NB4 (cell line): ENCODE results near the gene KLHDC8A.

Experiments used
- DNase-seq: peaks from one replicate; pipeline ENCODE4 v3.0.0; 2010; ENCODE audit warnings: low read depth
- H3K4me3 ChIP-seq: one replicate; pipeline ENCODE4 v1.5.1; 2011; ENCODE audit warnings: mild to moderate bottlenecking, low read depth, low read length, moderate library complexity
- MYC ChIP-seq: IDR thresholded peaks from 2 replicates; pipeline ENCODE4 v1.6.1; 2011; ENCODE audit warnings: low read depth, low read length
- POLR2A ChIP-seq: IDR thresholded peaks from 2 replicates; pipeline ENCODE4 v1.6.1; 2011; ENCODE audit warnings: mild to moderate bottlenecking; ENCODE audit not compliant: insufficient read length; ENCODE audit errors: extremely low read depth
- TF ChIP-seq, protein P1 (sequence below): IDR thresholded peaks from 2 replicates; pipeline ENCODE4 v1.6.1; 2011; ENCODE audit warnings: low read depth, low read length
- TF ChIP-seq, protein P2 (sequence below): IDR thresholded peaks from one replicate; pipeline ENCODE4 v1.5.1; 2012; ENCODE audit warnings: low read depth, low read length

KLHDC8A gene

DNA sequence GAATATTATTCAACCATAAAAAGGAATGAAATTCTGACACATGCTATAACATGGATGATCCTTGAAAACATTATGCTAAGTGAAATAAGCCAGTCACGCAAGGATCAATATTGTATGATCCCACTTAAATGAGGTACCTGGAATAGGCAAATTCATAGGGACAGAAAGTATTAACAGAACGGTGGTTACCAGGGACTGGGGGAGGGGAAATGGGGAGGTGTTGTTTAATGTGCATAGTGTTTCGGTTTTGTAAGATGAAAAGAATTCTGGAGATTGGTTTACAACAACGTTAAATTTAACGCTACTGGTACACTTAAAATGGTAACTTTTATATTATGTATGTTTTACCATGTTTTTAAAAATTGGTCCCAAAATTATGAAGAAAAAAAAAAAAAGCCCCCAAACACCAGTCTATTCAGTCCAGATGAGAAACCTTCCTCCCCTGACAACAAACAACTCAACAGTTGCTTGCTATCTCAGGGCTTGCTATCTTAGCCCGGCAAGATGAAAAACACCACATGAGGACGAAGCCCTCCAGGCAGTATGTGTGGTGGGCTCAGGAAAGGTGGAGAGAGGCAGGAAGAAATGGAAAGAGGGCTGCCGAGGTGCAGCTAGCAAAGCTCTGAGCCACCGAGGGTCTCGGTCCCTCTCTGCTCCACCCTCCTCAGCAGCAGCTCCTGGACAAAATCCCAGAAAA is 43.7 kb downstream of the KLHDC8A start:
- no peak for DNase-seq
- TF ChIP-seq, protein P1, sequence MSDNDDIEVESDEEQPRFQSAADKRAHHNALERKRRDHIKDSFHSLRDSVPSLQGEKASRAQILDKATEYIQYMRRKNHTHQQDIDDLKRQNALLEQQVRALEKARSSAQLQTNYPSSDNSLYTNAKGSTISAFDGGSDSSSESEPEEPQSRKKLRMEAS, result no peak
- TF ChIP-seq MYC (no peak), POLR2A (no peak)
- TF ChIP-seq, protein P2, sequence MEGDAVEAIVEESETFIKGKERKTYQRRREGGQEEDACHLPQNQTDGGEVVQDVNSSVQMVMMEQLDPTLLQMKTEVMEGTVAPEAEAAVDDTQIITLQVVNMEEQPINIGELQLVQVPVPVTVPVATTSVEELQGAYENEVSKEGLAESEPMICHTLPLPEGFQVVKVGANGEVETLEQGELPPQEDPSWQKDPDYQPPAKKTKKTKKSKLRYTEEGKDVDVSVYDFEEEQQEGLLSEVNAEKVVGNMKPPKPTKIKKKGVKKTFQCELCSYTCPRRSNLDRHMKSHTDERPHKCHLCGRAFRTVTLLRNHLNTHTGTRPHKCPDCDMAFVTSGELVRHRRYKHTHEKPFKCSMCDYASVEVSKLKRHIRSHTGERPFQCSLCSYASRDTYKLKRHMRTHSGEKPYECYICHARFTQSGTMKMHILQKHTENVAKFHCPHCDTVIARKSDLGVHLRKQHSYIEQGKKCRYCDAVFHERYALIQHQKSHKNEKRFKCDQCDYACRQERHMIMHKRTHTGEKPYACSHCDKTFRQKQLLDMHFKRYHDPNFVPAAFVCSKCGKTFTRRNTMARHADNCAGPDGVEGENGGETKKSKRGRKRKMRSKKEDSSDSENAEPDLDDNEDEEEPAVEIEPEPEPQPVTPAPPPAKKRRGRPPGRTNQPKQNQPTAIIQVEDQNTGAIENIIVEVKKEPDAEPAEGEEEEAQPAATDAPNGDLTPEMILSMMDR, result no peak
- H3K4me3 ChIP-seq, result no peak overlapping the region

DNA sequence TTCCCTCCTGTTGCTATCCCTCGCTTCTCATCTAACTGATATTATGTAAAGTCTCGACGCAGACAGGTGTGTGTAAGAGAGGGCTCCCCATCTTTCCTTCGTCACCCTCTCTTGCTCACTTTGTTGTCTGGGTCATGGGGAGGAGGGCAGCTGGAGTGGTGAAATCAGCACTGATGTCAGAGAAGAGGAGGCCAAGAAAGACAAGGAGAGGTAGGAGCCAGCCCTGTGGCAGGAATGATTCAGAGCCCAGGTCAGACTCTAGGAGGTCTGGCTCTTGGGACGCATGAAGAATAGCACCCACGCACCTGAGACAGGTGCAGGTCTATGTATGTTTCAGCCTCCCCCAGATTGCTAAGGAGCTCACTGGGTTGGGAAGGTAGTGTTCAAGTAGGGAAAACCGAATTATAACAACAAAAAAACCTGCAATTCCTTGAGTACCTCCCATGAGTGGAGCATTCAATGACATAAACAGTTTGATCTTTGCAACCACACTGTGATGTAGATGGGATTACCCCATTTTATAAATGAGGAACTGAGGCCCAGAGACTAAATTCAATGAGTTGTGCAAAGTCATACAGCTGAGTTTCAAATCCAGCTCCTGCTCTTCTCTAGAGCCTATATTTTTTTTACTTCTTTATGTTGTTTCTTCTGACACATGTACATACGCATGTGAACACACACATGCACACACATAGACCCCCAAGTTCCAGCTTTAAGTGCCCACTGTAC is 45.6 kb downstream of the KLHDC8A start:
- H3K4me3 ChIP-seq, result no peak overlapping the region
- peak; percentile 36 for DNase-seq
- TF ChIP-seq MYC, result no peak
- TF ChIP-seq, protein P1, result no peak
- TF ChIP-seq, protein P2, result no peak
- TF ChIP-seq POLR2A, result no peak

DNA sequence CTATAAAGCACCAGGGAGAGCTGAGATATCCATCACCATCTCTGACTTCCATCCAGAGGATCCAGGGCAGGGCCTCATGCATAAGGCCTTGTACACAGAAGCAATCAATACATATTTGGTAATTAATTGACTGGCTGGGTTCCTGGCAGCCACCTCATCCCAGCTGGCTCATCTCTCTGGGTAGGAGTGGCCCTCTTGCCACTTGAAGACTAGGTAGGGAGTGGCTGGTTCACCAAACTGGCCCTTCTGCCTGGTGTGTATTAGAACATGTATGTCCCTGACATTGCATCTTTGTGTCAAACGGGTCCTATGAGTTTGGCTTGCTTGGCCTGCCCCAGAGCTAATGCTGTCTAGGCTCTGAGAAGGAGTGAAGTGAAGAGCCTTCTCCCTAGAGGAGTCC is 47.0 kb downstream of the KLHDC8A start:
- TF ChIP-seq MYC (no peak), POLR2A (no peak)
- TF ChIP-seq, protein P2, result no peak
- TF ChIP-seq, protein P1, result no peak
- DNase-seq, result no peak
- no peak overlapping the region for H3K4me3 ChIP-seq

DNA sequence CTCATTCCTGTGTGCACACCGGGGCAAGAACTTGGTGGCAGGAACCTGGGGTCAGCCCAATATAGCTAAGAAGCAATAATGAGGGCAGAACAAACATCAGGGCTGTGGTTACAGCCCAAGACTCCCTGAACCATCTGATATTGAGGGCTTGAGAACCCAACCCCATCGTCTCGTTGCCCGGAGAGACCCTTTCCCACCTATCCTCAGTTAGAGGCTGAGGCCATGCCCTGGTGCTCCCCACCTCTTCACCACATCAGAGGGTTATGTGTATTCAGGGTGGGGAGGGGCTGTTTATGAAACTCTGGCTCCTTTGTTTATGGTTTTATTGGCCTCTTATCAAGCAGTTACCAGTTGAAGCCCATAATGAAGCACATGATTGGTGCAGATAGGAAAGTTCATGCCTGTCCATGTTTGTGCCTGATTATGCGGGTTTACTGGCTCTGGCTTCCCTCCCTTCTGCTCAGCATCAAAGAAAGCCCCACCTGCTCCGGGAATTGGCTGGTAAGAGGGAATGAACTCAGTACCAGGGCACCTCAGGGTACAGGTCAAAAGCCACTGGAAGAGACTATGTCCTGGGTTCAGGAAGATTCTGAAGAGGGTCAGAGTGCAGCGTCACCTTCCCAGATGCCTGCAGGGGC is 49.7 kb downstream of the KLHDC8A start:
- TF ChIP-seq POLR2A (no peak), MYC (no peak)
- TF ChIP-seq, protein P1, result no peak
- TF ChIP-seq, protein P2, result no peak
- no peak for DNase-seq

DNA sequence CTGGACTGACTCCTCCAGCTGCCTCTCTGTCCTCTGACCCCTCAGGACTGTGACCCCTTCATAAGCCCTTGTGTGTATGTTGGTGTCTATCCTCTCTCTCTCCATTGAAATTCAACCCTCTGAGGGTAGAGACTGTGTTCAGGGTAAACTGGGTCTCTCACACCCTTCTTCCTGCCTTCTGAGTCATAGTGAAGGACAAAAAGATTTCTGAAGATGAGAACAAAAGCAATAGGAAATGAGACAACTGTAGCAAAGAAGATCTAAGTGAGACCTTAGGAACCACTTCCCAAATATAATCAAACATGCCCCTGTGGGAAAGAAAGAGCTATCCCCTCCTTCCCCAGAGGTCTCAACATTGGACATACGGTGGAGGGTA is 52.0 kb downstream of the KLHDC8A start:
- DNase-seq, result no peak
- TF ChIP-seq, protein P1, result no peak
- no peak for TF ChIP-seq MYC
- TF ChIP-seq, protein P2, result no peak
- TF ChIP-seq POLR2A, result no peak
- H3K4me3 ChIP-seq, result no peak overlapping the region

More for the DNA sequence above, 49.7 kb downstream of the KLHDC8A start:
- no peak overlapping the region for H3K4me3 ChIP-seq
